SKM-1 treated with dmso at 0.1 percent for 144 hours (cell line): Measurements from ENCODE around the gene SH3TC1.

Experiments used
- DNase-seq: peaks from one replicate; lab custom pipeline; 2025; ENCODE audit not compliant: unreplicated experiment; lab: John Stamatoyannopoulos, UW

SH3TC1 gene

GRCh38 chr4:8180310-8181093 is 18.6 kb upstream of the SH3TC1 start:
- no peak for DNase-seq

GRCh38 chr4:8181119-8181518 is 18.0 kb upstream of the SH3TC1 start:
- DNase-seq: no peak

GRCh38 chr4:8181844-8182243 is 17.2 kb upstream of the SH3TC1 start:
- no peak for DNase-seq

DNA sequence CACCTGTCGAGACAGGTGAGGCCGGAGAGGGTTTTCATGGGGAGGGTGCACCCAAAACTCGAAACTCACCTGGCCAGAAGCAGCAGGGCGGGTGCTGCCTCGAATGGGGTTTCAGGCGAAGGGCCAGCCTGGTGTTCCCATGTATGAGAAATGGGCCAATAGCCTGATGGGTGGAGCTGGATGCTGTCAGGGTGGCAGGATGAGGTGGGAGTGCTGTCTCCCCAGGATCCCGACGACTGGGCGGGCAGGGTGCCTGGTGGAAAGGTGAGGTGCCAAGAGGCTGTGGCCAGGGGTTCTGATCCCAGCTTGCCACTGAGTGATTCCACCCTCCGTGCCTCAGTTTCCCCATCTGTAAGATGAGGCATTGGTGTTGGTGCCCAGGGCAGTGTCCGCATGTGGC is 16.8 kb upstream of the SH3TC1 start:
- no peak for DNase-seq

DNA sequence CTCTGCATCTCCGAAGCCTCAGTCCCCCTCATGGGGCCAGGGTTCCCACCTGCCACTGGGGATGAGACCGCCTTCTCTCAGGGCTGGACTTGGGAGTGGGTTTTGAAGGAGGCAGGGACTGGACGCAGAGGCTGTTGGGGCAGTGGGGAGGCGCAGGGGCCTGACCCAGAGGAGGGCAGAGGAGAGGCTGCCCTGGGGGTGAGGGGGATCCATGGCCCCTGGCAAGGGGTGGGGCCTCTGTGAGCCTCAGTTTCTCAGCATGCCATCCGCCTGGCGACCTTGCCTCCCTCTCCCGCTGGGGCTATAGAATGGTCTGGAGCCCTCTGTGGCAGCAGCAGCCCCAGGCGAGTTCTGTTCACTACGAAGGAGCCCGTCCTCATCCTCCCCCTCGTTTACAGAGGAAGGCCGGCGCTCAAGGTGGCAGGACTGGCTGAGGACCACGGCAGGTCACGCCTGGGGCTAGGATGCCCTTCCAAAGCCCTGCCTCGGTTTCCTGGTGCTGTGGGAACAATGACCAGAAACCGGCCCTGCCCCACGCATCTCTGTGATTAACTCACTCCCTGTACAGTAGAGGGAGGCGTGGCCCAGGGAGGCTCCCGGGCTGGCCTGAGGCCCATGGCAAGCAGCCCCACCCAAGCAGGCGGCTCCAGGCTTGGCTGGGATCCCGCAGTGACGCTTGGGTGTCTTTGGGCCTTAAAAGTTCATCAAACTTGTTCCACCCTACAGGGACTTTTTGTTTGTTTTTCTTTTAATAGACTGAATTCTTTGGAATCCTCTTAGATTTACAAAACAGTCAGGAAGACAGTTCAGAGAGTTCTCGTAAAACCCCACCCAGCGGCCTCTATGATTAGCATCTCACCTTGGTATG is 16.0 kb upstream of the SH3TC1 start:
- DNase-seq: no peak

DNA sequence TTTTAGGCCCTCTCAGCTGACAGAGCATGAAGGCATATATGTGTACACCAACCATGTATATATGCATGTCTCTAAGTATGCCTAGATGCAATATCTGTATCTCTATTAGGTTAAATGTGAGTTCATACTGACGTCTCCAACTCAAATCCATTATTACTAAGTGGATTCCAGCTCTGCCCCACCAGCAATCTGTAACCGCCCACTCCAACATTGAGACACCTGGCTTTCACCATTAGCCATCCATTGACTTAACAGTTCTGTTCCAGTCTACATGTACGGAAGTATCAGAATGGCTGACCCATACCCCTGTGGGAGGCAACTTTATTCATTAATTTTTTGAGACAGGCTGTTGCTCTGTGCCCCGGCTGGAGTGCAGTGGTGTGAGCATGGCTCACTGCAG is 15.0 kb upstream of the SH3TC1 start:
- DNase-seq: no peak

- DNase-seq: no peak
Observed at GRCh38 chr4:8185295-8185694, 13.8 kb upstream of the SH3TC1 start.

DNA sequence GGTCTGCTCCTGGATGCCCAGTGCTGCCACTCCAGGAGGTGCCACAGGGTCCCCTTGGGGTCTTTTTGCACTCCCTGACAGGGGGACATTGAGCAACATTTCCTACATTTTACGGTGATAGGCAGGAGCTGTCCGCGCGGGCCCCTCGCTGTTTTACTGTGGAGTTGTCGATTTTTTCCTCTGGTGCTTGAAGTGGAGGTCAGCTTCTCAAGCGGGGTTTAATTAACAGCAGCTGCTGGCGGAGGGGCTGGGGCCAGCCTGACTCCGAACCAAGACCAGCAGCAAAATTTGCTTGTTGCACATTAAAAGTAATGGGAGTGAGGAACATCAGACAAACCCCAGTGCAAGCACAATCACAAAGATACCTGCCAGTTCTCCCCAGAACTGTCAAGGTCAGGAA is 13.2 kb upstream of the SH3TC1 start:
- DNase-seq: no peak

- DNase-seq: no peak
Observed at GRCh38 chr4:8188085-8188484, 11.0 kb upstream of the SH3TC1 start.

- no peak for DNase-seq
Observed at GRCh38 chr4:8188743-8189550, 10.1 kb upstream of the SH3TC1 start.

DNA sequence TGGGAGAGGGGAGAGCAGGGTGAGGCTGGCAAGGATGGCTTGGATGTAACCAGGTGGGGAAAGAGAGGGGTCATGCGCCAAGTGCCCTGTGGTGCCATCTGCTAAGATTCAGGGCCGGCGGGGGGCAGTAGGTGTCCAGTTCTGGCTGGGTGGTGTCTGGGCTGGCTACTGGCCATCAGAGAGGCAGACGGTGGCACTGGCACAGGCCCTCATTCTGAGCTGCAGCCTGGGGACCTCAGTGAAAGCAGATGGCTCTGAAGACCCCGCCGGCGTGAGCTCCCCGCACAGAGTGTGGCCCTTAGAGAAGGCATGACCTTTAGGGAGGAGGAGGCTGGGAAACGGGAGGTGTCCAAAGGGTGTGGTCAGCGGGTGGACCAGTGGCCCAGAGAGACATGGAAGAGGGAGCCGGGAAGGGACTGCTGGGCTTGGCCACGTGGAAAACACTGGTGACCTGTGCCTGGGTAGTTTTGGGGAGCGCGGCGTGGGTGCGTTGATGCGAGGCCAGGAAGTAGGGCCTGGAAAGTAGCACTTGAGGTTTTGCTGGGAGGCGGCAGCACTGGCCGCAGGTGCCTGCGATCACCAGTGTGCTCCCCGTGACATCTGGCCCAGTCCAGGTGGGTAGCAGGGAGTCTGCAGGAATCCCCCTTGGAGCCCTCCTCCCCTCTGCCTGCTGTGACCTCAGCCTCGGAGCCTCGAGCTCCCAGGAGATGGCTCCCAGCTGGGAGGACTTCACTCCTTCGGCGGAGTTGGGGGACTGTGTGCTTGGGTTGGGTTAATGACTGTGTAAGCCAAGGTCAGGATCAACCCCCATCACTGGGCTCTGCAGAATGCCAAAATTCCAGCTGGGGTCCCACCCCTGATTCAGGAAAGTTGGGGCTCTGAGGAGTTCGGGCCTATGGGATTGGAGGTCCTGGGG is 9.3 kb upstream of the SH3TC1 start:
- DNase-seq: no peak

GRCh38 chr4:8191136-8191747 is 7.8 kb upstream of the SH3TC1 start:
- peak; percentile 94 for DNase-seq

DNA sequence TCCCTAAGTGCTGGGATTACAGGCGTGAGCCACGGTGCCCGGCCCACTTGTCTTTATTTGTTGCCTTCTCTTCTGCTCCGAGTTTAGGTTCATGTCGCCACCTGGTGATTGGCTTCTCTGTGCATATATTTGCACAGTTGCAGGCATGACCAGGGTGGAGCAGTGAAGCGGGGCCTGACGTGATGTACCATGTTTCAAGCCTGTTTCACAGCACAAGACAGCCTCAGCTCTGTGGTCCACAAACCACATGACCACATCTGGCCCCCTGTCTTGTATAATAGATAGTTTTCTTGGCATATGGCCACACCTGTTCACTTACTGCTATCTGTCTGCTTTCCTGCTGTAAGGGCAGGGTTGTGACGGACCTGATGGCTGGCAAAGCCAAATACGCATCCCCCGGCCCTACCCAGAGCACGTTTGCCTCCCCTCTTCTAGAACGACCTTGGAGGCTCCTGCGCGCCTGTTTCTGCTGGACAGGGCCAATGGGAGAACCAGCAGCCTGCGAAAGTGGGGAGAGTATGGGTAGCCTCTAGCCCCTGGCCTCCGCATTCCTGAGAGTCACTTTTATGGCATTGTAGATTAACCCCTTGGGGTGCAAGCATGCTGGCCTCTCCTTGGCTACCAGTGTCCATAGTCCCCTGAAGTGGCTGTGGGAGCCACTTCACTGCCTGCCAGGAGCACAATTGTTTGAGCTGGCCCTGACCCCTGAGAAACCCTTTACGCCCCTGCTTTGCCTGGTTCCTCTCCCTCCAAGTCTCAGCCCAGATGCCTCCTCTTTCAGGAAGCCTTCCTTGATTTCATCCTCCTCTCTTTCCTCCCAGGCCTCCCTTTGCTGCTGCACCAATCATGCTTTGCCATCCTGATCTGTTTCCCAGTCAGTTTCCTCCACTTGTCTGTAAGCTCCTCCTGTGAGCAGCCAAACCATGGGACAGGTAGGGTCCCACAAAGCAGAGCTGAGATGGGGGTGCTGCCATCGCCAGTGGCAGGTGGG is 6.0 kb upstream of the SH3TC1 start:
- peak; percentile 21 for DNase-seq

DNA sequence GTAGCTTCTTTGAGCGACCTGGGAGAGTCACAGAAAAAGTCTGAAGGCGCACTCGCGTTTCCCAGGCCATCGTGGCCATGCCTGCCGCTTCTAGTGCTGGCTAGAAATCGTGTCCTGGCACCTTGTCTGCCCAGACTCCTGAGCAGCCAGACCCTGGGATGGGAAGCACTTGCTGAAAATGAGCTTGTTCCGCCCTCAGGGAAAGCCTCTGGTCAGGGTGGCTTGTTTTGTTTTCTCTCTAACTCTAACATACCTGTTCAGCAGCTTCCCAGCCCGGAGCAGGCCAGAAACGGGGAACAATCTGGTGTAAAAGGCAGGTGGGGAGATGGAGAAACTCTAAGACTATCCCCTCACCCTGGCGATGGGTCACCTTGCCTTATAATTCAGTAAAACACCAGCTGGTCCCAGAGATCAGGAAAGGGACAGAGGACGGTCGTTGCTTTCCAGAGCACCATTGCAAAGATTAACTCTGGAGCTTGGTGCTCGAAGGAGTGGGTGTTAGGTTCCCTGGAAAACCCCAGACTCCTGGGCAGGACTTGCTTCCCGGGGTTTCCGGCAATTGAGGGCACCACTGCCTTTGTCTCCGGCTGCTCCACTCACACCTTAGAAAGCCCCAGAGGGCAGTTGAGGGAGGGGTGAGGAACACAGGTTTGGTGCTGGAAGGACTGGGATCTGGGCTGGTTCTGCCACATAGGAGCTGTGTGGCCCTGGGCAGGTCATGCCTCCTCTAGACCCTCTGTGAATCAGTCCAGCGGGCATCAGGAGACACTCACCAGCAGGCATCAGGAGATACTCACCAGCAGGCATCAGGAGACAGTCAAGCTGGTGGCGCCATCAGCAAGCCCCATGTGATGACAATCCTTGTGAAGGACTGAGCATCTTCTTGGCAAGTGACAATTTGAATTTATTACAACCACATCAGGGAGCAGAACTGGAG is 4.5 kb upstream of the SH3TC1 start:
- no peak for DNase-seq

GRCh38 chr4:8195431-8195830 is 3.7 kb upstream of the SH3TC1 start:
- no peak for DNase-seq

DNA sequence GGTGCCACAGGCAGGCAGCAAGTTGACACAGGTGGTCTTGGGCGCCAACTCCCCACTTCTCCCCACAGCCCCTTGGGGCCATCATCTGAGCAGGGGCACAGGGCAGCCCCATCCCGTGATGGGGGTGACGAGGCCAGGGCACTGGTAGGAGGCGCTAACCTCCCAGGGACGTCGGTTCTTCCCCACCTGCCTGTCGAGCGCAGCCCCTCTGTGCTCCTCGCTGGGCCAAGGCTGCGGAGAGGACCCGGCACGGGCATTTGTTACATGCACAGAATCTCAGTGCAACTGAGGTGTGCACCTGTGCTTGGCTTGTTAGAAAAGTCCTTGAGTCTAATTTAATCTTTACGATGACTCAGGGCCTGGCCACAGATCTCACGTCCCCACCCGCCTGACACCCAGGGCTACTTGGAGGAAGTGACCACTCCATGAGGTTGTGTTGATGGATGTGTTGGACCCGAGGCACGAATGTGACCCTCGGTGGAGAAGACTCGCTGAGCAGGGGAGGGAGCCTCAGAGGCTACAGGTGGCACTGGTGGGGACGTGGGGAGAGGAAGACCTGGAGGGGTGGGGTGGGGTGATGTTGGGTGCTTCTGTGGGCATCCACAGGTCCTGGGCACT is 3.1 kb upstream of the SH3TC1 start:
- no peak for DNase-seq

DNA sequence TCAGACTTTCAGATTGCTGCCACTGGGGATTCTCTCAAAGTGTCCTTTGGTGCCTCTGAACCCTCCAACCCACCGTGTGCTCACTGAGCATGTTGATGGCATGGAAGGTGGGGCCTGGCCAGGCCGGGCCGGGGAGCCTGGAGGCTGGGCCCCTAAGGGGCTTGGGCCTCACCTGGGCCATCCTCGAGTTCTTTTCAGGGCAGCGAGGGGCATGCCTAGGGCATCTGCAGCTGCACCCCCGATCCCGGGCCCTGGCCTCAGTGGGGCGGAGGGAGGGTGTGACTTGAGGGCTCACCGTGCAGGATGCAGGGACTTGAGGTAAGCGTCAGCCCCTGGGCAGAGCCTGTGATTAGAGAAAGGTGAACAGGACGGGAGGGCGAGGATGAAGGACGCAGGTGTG is 1.6 kb upstream of the SH3TC1 start:
- no peak for DNase-seq
